ENCODE data around the gene PLCG1.

- TF ChIP-seq POLR2AphosphoS5 (IDR thresholded peaks at IDR 0.05; ENCODE audit: low read depth, low read length) (no peak), TAF1 (IDR thresholded peaks at IDR 0.05; ENCODE audit: borderline replicate concordance, insufficient read depth, low read length) (no peak), REST (IDR thresholded peaks at IDR 0.05; ENCODE audit: insufficient read depth in 1 of 2, low read depth in 2 of 2, low read length in 2 of 2) (no peak), SIN3A (IDR thresholded peaks at IDR 0.05; ENCODE audit: borderline replicate concordance, insufficient read depth, low read length) (no peak), FOXP2 (optimal IDR thresholded peaks at IDR 0.05; ENCODE audit: borderline replicate concordance, extremely low read depth, extremely low read length, insufficient read depth) (no peak)
These were observed 38.6 kb upstream of the PLCG1 start for GRCh38 chr20:41098703-41099250.
